ENCODE results near the gene PLA2G4A.

Gene PLA2G4A

GRCh38 chr1:186967656-186968394, 139.1 kb downstream of the PLA2G4A start:
- H3K4me3 ChIP-seq (replicated peaks in 1 of 2; ENCODE audit: low read depth in 2 of 2, low read length in 2 of 2): no peak overlapping the region
- TF ChIP-seq CTCF (IDR thresholded peaks at IDR 0.05; ENCODE audit: low read depth, low read length): no peak
- peak; percentile 22 to 76 for DNase-seq (ENCODE audit: low read depth in 2 of 2)

- H3K4me3 ChIP-seq (replicated peaks in 1 of 2; ENCODE audit: low read depth in 2 of 2, low read length in 2 of 2): no peak overlapping the region
- no peak for TF ChIP-seq CTCF (IDR thresholded peaks at IDR 0.05; ENCODE audit: low read depth, low read length)
- peak; percentile 76 to 95 for DNase-seq (ENCODE audit: low read depth in 2 of 2)
Measured at GRCh38 chr1:186974774-186975181, 146.0 kb downstream of the PLA2G4A start.

GRCh38 chr1:186975220-186975619, 146.5 kb downstream of the PLA2G4A start:
- H3K4me3 ChIP-seq (replicated peaks in 1 of 2; ENCODE audit: low read depth in 2 of 2, low read length in 2 of 2): no peak overlapping the region
- no peak for TF ChIP-seq CTCF (IDR thresholded peaks at IDR 0.05; ENCODE audit: low read depth, low read length)
- no peak for DNase-seq (ENCODE audit: low read depth in 2 of 2)

- H3K4me3 ChIP-seq (replicated peaks in 1 of 2; ENCODE audit: low read depth in 2 of 2, low read length in 2 of 2): no peak overlapping the region
- TF ChIP-seq CTCF (IDR thresholded peaks at IDR 0.05; ENCODE audit: low read depth, low read length): no peak
- no peak for DNase-seq (ENCODE audit: low read depth in 2 of 2)
Measured at GRCh38 chr1:186976700-186977099, 148.0 kb downstream of the PLA2G4A start.

GRCh38 chr1:186977266-186977957, 148.7 kb downstream of the PLA2G4A start:
- no peak overlapping the region for H3K4me3 ChIP-seq (replicated peaks in 1 of 2; ENCODE audit: low read depth in 2 of 2, low read length in 2 of 2)
- peak; percentile 18 to 29 for DNase-seq (ENCODE audit: low read depth in 2 of 2)
- no peak for TF ChIP-seq CTCF (IDR thresholded peaks at IDR 0.05; ENCODE audit: low read depth, low read length)

GRCh38 chr1:186978596-186979556, 150.1 kb downstream of the PLA2G4A start:
- DNase-seq (ENCODE audit: low read depth in 2 of 2): no peak
- no peak overlapping the region for H3K4me3 ChIP-seq (replicated peaks in 1 of 2; ENCODE audit: low read depth in 2 of 2, low read length in 2 of 2)
- TF ChIP-seq CTCF (IDR thresholded peaks at IDR 0.05; ENCODE audit: low read depth, low read length): no peak
